Skeletal muscle tissue (tissue), 4 donors: ENCODE results near the gene TRIP13. TPM values are rescaled to one million over a fixed set of nuclear protein-coding genes. Genes with fewer than 3 reads are reported as not detected.

Experiments
- H3K27ac ChIP-seq: one replicate; pipeline ENCODE4 v1.7.0; 2013; ENCODE audit warnings: mild to moderate bottlenecking, low read depth, low read length, inconsistent platforms
- H3K27me3 ChIP-seq, 3 donors: one replicate each; pipeline ENCODE4 v1.7.0; 2013; ENCODE audit warnings: low read length in 3 of 3; ENCODE audit not compliant: control insufficient read depth in 3 of 3, insufficient read depth in 3 of 3
- H3K36me3 ChIP-seq, 3 donors: one replicate each; pipeline ENCODE4 v1.7.0; 2013; ENCODE audit warnings: low read length in 3 of 3; ENCODE audit not compliant: control insufficient read depth in 3 of 3, insufficient read depth in 3 of 3
- H3K4me1 ChIP-seq, 3 donors: one replicate each; pipeline ENCODE4 v1.7.0; 2013; ENCODE audit warnings: low read length in 3 of 3, mild to moderate bottlenecking in 3 of 3; ENCODE audit not compliant: control insufficient read depth in 3 of 3, insufficient read depth in 3 of 3
- H3K4me3 ChIP-seq, 3 donors: one replicate each; pipeline ENCODE4 v1.7.0; 2013; ENCODE audit warnings: low read length in 3 of 3
- H3K9ac ChIP-seq, 3 donors: one replicate each; pipeline ENCODE4 v1.7.0; 2013; ENCODE audit warnings: low read length in 3 of 3, mild to moderate bottlenecking in 3 of 3, moderate library complexity in 2 of 3, low read depth in 1 of 3
- H3K9me3 ChIP-seq, 3 donors: one replicate each; pipeline ENCODE4 v1.7.0; 2013; ENCODE audit warnings: low read length in 3 of 3; ENCODE audit not compliant: control insufficient read depth in 3 of 3
- total RNA-seq: library from RNA; depleted of rRNA; stranded (reverse); fragments of >200 nt; gene quantifications from one replicate; pipeline ENCODE4 v1.2.3, GENCODE V29; 2014
- donor health status: Osteomylitis.

Gene TRIP13
- total RNA-seq, 1 donor from 2014 or later, result 5.7 TPM

- no peaks in the 10 kb centered on the region for H3K9me3 ChIP-seq
- no peaks in the 10 kb centered on the region for H3K4me1 ChIP-seq
- no peak overlapping the region for H3K9ac ChIP-seq
- peaks cover 74 to 81% (median 80%) of the 10 kb centered on the region in 3 donors for H3K36me3 ChIP-seq
- H3K27me3 ChIP-seq, result no peaks in the 10 kb centered on the region
- no peak overlapping the region for H3K27ac ChIP-seq
- no peak overlapping the region for H3K4me3 ChIP-seq
These were observed 9.1 kb upstream of the TRIP13 start for GRCh38 chr5:883475-884181.

GRCh38 chr5:884345-885126, 8.1 kb upstream of the TRIP13 start:
- H3K27me3 ChIP-seq, result no peaks in the 10 kb centered on the region
- no peak overlapping the region for H3K4me3 ChIP-seq
- H3K27ac ChIP-seq, result no peak overlapping the region
- no peaks in the 10 kb centered on the region for H3K9me3 ChIP-seq
- H3K9ac ChIP-seq, result no peak overlapping the region
- H3K4me1 ChIP-seq, result no peaks in the 10 kb centered on the region
- H3K36me3 ChIP-seq, result peaks cover 80 to 89% (median 87%) of the 10 kb centered on the region in 3 donors

DNA sequence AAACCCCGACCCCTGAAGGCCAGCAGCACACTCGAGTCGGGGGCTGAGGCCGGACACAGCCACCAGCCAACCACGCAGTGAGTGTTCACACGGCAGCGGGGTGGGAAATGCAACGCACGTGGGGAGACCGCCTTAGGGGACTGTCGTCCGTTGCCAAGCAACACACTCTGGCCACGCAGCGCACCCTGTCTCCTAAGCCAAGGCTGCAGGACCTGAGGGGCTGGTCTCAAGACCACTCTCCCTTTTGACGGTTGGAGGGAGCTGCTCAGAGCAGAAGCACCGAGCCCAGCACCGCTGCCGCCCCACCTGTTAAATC, 7.6 kb upstream of the TRIP13 start:
- no peaks in the 10 kb centered on the region for H3K9me3 ChIP-seq
- no peaks in the 10 kb centered on the region for H3K4me1 ChIP-seq
- H3K27ac ChIP-seq, result no peak overlapping the region
- H3K27me3 ChIP-seq, result no peaks in the 10 kb centered on the region
- no peak overlapping the region for H3K9ac ChIP-seq
- H3K4me3 ChIP-seq, result no peak overlapping the region
- peaks cover 86 to 94% (median 89%) of the 10 kb centered on the region in 3 donors for H3K36me3 ChIP-seq

DNA sequence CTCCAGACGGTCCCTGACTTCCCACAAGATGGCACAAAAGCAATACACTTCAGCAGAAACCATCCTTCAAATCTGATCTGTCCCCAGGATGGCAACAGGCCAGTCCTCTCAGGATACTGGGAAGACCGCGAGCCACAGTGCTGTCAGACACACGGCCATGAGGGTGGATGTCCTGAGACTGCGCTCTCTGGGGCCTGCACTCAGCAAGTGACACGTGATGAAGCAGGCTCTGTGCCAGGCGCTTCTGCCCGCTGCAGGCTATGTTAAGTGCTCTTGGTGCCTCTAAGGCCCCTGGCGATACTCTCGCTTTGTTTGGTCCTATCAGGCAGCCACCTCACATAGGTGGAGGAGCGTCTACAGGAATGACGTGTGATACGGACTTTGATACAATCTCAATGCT, 7.2 kb upstream of the TRIP13 start:
- peaks cover 0 to 2% (median 0%) of the 10 kb centered on the region in 3 donors for H3K4me1 ChIP-seq
- H3K36me3 ChIP-seq, result peaks cover 90 to 97% (median 94%) of the 10 kb centered on the region in 3 donors
- no peaks in the 10 kb centered on the region for H3K27me3 ChIP-seq
- no peaks in the 10 kb centered on the region for H3K9me3 ChIP-seq
- no peak overlapping the region for H3K9ac ChIP-seq
- no peak overlapping the region for H3K4me3 ChIP-seq
- H3K27ac ChIP-seq, result no peak overlapping the region

- peaks cover 87 to 95% (median 95%) of the 10 kb centered on the region in 3 donors for H3K36me3 ChIP-seq
- no peaks in the 10 kb centered on the region for H3K9me3 ChIP-seq
- peaks cover 0 to 4% (median 2%) of the 10 kb centered on the region in 3 donors for H3K4me1 ChIP-seq
- H3K27ac ChIP-seq, result no peak overlapping the region
- H3K27me3 ChIP-seq, result no peaks in the 10 kb centered on the region
- no peak overlapping the region for H3K9ac ChIP-seq
- no peak overlapping the region for H3K4me3 ChIP-seq
These were observed 6.6 kb upstream of the TRIP13 start for GRCh38 chr5:886036-886435.

- Histone ChIP-seq H3K27me3 (no peaks in the 10 kb centered on the region), H3K9me3 (no peaks in the 10 kb centered on the region), H3K4me1 (peaks cover 6 to 12% (median 9%) of the 10 kb centered on the region in 3 donors), H3K9ac (no peak overlapping the region), H3K4me3 (no peak overlapping the region), H3K27ac (no peak overlapping the region), H3K36me3 (peaks cover 82 to 93% (median 90%) of the 10 kb centered on the region in 3 donors)
These were observed 5.9 kb upstream of the TRIP13 start for GRCh38 chr5:886716-887325.

DNA sequence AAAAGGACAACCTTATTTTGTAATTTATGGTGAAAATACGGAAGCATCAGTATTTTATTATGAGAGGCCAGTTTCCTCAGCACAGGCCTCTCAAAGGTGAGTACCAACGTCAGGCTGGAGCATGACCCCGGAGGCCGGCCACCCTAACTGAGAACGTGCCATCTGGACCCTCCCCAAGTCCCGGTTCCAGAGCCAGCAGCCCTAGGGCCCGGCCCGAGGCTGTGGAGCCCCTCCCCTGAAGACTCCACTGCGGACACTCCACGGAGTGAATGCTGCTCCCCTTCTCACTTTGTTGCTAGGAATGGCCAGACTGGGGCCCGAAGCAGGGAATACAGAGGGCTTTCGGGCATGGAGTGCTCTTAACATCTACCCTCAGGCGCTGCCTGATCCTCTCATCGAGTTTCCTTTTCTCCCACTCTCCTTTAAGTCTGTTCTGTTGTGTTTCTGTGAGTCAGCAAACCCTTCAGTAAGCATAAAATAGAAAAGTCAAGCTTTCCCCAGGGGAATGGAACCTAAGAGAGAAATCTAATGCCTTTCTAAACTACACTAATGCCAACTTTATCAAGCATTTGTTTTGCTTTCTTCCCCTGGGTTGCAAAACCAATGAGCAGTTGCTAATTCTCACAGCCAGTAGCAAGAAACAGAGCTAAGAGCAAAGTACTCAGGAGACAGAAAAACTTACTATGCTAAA, 4.6 kb upstream of the TRIP13 start:
- Histone ChIP-seq H3K9me3 (no peaks in the 10 kb centered on the region), H3K27ac (no peak overlapping the region), H3K27me3 (no peaks in the 10 kb centered on the region), H3K4me1 (peaks cover 9 to 17% (median 14%) of the 10 kb centered on the region in 3 donors), H3K4me3 (no peak overlapping the region), H3K36me3 (peaks cover 72 to 80% (median 77%) of the 10 kb centered on the region in 3 donors), H3K9ac (no peak overlapping the region)

DNA sequence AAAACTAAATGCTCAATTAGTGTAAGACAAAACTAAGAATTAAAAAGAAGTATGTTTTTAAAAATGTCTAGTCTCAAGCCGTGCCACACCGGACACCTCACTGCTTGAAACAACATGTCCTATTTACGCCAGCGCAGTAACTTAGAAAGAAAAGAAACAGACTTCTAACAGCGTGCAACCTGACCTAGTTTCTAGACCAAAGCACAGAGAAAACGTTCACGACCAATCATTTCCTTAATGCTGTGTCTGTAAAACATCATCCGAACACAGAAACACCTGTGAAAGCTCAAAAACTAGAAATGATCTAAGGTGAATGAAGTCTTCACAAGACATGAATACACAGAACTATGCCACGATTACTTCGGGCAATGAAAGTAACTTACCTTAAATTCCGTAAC, 4.0 kb upstream of the TRIP13 start:
- no peaks in the 10 kb centered on the region for H3K27me3 ChIP-seq
- peaks cover 67 to 75% (median 72%) of the 10 kb centered on the region in 3 donors for H3K36me3 ChIP-seq
- no peak overlapping the region for H3K4me3 ChIP-seq
- no peak overlapping the region for H3K27ac ChIP-seq
- no peaks in the 10 kb centered on the region for H3K9me3 ChIP-seq
- H3K9ac ChIP-seq, result no peak overlapping the region
- peaks cover 13 to 23% (median 19%) of the 10 kb centered on the region in 3 donors for H3K4me1 ChIP-seq

GRCh38 chr5:889075-889710, 3.5 kb upstream of the TRIP13 start:
- no peaks in the 10 kb centered on the region for H3K9me3 ChIP-seq
- H3K27me3 ChIP-seq, result no peaks in the 10 kb centered on the region
- no peak overlapping the region for H3K4me3 ChIP-seq
- no peak overlapping the region for H3K9ac ChIP-seq
- H3K4me1 ChIP-seq, result peaks cover 13 to 23% (median 20%) of the 10 kb centered on the region in 3 donors
- H3K36me3 ChIP-seq, result peaks cover 62 to 69% (median 66%) of the 10 kb centered on the region in 3 donors
- no peak overlapping the region for H3K27ac ChIP-seq
